ENCODE data around the gene EHMT2.

The EHMT2 gene

DNA sequence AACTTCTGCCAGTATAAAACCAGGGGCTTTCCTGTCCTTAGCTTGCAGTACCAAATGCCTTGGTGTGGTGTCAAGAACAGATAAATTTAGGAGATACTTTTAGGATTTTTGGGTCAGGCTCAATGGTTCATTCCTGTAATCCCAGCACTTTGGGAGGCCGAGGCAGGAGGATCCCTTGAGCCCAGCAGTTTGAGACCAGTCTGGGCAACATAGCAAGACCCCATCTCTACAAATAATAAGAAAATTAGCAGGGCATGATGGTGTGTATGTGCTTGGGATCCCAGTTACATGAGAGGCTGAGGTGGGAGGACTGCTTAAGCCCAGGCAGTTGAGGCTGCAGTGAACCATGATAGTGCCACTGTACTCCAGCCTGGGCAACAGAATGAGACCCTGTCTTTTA lies 7.5 kb upstream of the EHMT2 start:
- H3K4me3 ChIP-seq (ENCODE audit: low read depth in 1 of 5, low read length in 5 of 5): no peak overlapping the region
- no peak overlapping the region for H3K27ac ChIP-seq (ENCODE audit: low read depth, low read length)
- H3K4me1 ChIP-seq (ENCODE audit: control insufficient read depth in 5 of 5, insufficient read depth in 5 of 5, low read length in 5 of 5): peaks cover 3 to 24% (median 22%) of the 10 kb centered on the region in 5 donors
- H3K9me3 ChIP-seq (ENCODE audit: control insufficient read depth in 5 of 5, low read length in 5 of 5): no peaks in the 10 kb centered on the region
- H3K9ac ChIP-seq (ENCODE audit: low read length in 5 of 5): no peak overlapping the region
- peaks cover 0 to 2% (median 0%) of the 10 kb centered on the region in 5 donors for H3K27me3 ChIP-seq (ENCODE audit: control insufficient read depth in 5 of 5, insufficient read depth in 4 of 5, low read length in 5 of 5)
- H3K36me3 ChIP-seq (ENCODE audit: control insufficient read depth in 5 of 5, insufficient read depth in 5 of 5, low read length in 5 of 5): no peaks in the 10 kb centered on the region

DNA sequence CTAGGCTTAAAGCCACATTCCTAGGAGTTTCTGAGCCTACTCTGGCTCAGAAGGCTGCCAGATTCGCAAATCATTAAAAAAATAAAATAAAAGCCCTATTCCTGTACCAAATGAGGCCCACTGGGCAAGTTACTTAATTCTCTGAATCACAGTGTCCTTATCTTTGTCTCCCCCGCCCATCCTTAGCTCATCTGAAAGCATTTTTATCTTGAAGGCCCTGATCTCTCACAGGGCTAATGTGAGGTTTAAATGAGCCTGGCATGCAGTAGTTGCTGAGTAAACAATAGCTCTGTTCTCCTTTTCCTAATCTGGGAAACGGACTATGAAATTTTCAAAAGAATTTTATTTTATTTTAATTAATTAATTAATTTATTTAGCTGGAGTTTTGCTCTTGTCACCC lies 6.5 kb upstream of the EHMT2 start:
- Histone ChIP-seq H3K27me3 (ENCODE audit: control insufficient read depth in 5 of 5, insufficient read depth in 4 of 5, low read length in 5 of 5) (peaks cover 0 to 2% (median 0%) of the 10 kb centered on the region in 5 donors), H3K4me1 (ENCODE audit: control insufficient read depth in 5 of 5, insufficient read depth in 5 of 5, low read length in 5 of 5) (peaks cover 3 to 34% (median 24%) of the 10 kb centered on the region in 5 donors), H3K27ac (ENCODE audit: low read depth, low read length) (no peak overlapping the region)

DNA sequence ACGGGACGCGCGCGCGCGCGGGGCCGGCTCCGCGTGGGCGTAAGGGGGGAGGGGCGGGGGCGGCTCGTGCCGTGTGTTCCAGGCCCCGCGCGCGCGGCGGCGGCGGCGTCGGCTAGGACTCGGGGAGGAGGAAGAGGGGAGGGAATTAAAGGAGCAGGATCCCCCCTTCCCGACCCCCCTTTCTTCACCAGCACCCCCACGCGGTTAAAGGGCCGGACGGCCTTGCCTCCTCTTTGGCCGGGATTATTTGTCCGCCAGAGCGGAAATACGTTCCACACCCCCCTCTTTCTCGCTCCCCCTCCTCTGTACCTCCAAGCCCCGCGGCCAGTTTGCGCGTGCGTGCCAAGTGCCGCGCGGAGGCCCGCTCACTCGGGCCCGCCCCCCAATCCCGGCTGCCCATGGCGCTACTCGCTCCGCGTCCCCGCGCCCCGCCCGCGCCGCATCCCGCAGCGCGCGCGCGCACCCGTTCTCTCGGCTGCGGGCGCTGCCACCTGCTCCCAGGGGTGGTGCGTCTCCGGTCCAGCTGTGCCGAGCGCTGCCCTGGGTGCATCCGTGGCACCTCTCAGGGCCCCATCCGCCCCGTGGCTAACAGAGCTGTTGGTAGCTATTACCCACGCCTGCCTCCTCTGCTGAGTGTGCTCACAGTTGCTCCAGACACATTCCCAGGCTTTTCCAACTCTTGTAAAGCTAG lies 4.6 kb upstream of the EHMT2 start, which contains the start of gene ZBTB12:
TSS of gene ZBTB12 (minus strand) at position 134 of the 691 bp plus-strand sequence. CDS start 781 bp downstream, outside the sequence.
- Histone ChIP-seq H3K4me1 (ENCODE audit: control insufficient read depth in 5 of 5, insufficient read depth in 5 of 5, low read length in 5 of 5) (peaks cover 5 to 43% (median 31%) of the 10 kb centered on the region in 5 donors), H3K36me3 (ENCODE audit: control insufficient read depth in 5 of 5, insufficient read depth in 5 of 5, low read length in 5 of 5) (no peaks in the 10 kb centered on the region), H3K27ac (ENCODE audit: low read depth, low read length) (peak within 1 kb of the TSS; percentile 82), H3K27me3 (ENCODE audit: control insufficient read depth in 5 of 5, insufficient read depth in 4 of 5, low read length in 5 of 5) (peaks cover 0 to 2% (median 0%) of the 10 kb centered on the region in 5 donors), H3K9ac (ENCODE audit: low read length in 5 of 5) (peak within 1 kb of the TSS; percentile 35 to 79 (median 70)), H3K9me3 (ENCODE audit: control insufficient read depth in 5 of 5, low read length in 5 of 5) (no peaks in the 10 kb centered on the region), H3K4me3 (ENCODE audit: low read depth in 1 of 5, low read length in 5 of 5) (peak within 1 kb of the TSS; percentile 71 to 84 (median 77))

More for the DNA sequence above, 6.5 kb upstream of the EHMT2 start:
- Histone ChIP-seq H3K9ac (ENCODE audit: low read length in 5 of 5) (no peak overlapping the region), H3K36me3 (ENCODE audit: control insufficient read depth in 5 of 5, insufficient read depth in 5 of 5, low read length in 5 of 5) (no peaks in the 10 kb centered on the region), H3K9me3 (ENCODE audit: control insufficient read depth in 5 of 5, low read length in 5 of 5) (no peaks in the 10 kb centered on the region), H3K4me3 (ENCODE audit: low read depth in 1 of 5, low read length in 5 of 5) (no peak overlapping the region)

DNA sequence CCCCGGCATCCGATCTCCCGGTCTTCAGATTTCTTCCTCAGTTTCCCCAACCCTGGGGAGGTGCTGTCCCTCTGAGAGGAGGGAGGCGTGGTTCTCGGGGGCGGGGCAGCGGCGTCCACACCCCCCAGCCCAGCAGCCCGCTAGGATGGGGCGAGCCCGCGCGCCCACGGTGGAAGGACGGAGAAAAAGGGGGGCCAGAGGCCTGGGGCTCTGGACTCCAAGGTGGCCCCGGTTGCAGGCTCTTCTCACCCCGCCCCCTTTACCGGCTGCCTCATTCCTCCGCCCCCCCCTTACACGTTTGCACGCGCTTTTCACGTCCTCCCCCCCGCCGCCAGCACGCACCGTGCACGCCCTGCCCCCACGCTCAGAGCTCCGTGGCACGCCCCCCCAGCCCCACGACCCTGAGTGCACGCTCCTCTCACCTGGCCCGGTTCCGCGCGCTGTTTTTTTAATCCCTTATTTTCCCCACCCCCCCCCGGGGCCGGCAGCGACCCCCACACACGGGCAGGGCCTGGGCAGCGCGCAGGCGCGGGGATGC lies 4.0 kb upstream of the EHMT2 start:
- peaks cover 0 to 2% (median 0%) of the 10 kb centered on the region in 5 donors for H3K27me3 ChIP-seq (ENCODE audit: control insufficient read depth in 5 of 5, insufficient read depth in 4 of 5, low read length in 5 of 5)
- peaks cover 5 to 47% (median 35%) of the 10 kb centered on the region in 5 donors for H3K4me1 ChIP-seq (ENCODE audit: control insufficient read depth in 5 of 5, insufficient read depth in 5 of 5, low read length in 5 of 5)
- peak overlapping the region in 2 of 5 donors; percentile 20 to 56 for H3K9ac ChIP-seq (ENCODE audit: low read length in 5 of 5)
- H3K27ac ChIP-seq (ENCODE audit: low read depth, low read length): peak overlapping the region; percentile 37
- peak overlapping the region in 4 of 5 donors; percentile 50 to 84 (median 77) for H3K4me3 ChIP-seq (ENCODE audit: low read depth in 1 of 5, low read length in 5 of 5)
- no peaks in the 10 kb centered on the region for H3K36me3 ChIP-seq (ENCODE audit: control insufficient read depth in 5 of 5, insufficient read depth in 5 of 5, low read length in 5 of 5)
- no peaks in the 10 kb centered on the region for H3K9me3 ChIP-seq (ENCODE audit: control insufficient read depth in 5 of 5, low read length in 5 of 5)

DNA sequence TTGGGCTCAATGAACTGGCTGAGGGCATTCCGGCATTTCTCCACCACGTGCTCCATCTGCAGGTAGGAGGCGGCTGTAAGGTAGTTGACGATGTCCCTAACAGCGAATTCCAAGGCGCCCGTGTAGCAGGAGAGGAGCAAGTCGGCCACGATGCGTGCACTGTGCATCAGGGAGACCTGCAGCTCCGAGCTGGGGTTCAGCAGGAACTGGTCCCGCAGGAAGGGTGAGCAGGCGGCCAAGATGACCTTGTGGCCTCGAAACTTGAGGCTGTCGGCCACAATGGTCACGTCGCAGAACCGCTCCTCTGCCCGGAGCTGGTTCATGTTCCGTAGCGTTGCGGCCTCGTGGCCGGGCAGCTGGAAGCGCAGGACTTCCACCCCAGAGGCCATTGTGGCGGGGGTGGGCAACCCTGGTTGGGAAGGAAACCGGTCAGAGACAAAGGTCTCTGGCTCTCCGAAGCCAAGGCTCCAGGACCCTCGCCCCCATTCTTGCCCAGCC lies 3.5 kb upstream of the EHMT2 start:
- Histone ChIP-seq H3K9me3 (ENCODE audit: control insufficient read depth in 5 of 5, low read length in 5 of 5) (no peaks in the 10 kb centered on the region), H3K36me3 (ENCODE audit: control insufficient read depth in 5 of 5, insufficient read depth in 5 of 5, low read length in 5 of 5) (peaks cover 0 to under 1% (median 0%) of the 10 kb centered on the region in 5 donors), H3K4me1 (ENCODE audit: control insufficient read depth in 5 of 5, insufficient read depth in 5 of 5, low read length in 5 of 5) (peaks cover 5 to 48% (median 37%) of the 10 kb centered on the region in 5 donors), H3K27ac (ENCODE audit: low read depth, low read length) (peak overlapping the region; percentile 37), H3K9ac (ENCODE audit: low read length in 5 of 5) (peak overlapping the region in 2 of 5 donors; percentile 20 to 56), H3K4me3 (ENCODE audit: low read depth in 1 of 5, low read length in 5 of 5) (peak overlapping the region in 4 of 5 donors; percentile 50 to 84 (median 77)), H3K27me3 (ENCODE audit: control insufficient read depth in 5 of 5, insufficient read depth in 4 of 5, low read length in 5 of 5) (no peaks in the 10 kb centered on the region)

DNA sequence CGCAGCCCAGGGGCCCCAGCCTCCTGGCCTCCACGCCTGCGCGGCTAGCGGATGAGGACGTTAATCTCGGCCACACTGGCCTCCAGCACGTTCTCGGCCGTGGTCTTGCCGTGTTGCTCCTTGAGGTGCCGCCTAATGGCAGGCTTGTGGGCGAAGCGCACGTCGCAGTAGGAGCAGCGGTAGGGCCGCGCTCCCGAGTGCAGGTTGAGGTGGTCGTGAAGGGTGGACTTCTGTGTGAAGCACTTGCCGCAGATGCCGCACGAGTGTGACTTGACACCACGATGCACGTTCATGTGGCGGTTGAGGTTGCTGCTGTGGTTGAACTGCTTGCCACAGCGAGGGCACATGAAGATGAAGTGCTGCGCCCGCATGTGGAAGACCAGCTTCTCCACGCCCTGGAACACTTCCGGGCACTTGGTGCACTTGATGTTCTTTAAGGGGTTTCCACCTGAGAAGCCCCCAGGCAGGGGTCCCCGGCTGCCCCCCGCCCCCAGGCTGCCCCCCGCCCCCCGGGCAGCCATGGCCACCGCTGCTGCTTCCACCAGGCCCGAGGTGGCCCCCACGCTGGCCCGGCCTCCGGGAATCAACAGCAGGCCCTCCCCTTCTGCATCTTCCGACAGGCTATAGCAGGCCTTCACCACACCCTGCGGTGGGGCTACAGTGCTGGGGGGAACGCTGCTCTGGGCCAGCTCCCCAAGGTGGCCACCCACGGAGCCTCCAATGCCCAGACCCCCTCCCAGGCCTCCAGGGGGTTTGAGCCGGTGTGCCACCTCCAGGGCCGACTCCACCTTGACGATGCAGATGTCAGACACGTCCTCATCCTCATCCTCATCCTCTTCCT lies 2.6 kb upstream of the EHMT2 start:
- Histone ChIP-seq H3K9ac (ENCODE audit: low read length in 5 of 5) (no peak overlapping the region), H3K9me3 (ENCODE audit: control insufficient read depth in 5 of 5, low read length in 5 of 5) (no peaks in the 10 kb centered on the region), H3K27ac (ENCODE audit: low read depth, low read length) (no peak overlapping the region), H3K36me3 (ENCODE audit: control insufficient read depth in 5 of 5, insufficient read depth in 5 of 5, low read length in 5 of 5) (peaks cover 0 to 7% (median under 1%) of the 10 kb centered on the region in 5 donors), H3K4me1 (ENCODE audit: control insufficient read depth in 5 of 5, insufficient read depth in 5 of 5, low read length in 5 of 5) (peaks cover 5 to 48% (median 37%) of the 10 kb centered on the region in 5 donors), H3K27me3 (ENCODE audit: control insufficient read depth in 5 of 5, insufficient read depth in 4 of 5, low read length in 5 of 5) (no peaks in the 10 kb centered on the region), H3K4me3 (ENCODE audit: low read depth in 1 of 5, low read length in 5 of 5) (no peak overlapping the region)

DNA sequence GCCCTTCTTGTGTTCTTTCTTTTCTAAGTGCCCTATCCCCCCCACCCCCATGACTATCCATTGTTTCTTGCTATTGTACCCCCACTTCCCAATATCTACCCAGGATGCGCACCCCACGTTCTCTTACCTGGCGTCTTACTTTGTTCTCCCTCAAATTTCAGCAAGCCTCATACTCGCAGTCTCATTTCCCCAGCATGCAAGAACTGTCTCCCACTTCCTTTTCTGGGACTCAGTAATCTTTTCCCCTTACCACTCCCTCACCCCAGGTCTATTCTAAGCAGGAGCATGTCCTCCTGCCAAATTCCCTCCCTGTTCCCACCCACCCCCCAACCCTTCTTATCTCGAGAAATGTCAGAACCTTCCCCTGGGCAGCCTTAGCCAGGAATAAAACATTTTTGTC lies 1.7 kb upstream of the EHMT2 start:
- H3K27me3 ChIP-seq (ENCODE audit: control insufficient read depth in 5 of 5, insufficient read depth in 4 of 5, low read length in 5 of 5): no peaks in the 10 kb centered on the region
- H3K27ac ChIP-seq (ENCODE audit: low read depth, low read length): no peak overlapping the region
- H3K4me3 ChIP-seq (ENCODE audit: low read depth in 1 of 5, low read length in 5 of 5): no peak overlapping the region
- peaks cover 0 to 13% (median 5%) of the 10 kb centered on the region in 5 donors for H3K36me3 ChIP-seq (ENCODE audit: control insufficient read depth in 5 of 5, insufficient read depth in 5 of 5, low read length in 5 of 5)
- no peaks in the 10 kb centered on the region for H3K9me3 ChIP-seq (ENCODE audit: control insufficient read depth in 5 of 5, low read length in 5 of 5)
- no peak overlapping the region for H3K9ac ChIP-seq (ENCODE audit: low read length in 5 of 5)
- peaks cover 5 to 48% (median 37%) of the 10 kb centered on the region in 5 donors for H3K4me1 ChIP-seq (ENCODE audit: control insufficient read depth in 5 of 5, insufficient read depth in 5 of 5, low read length in 5 of 5)

DNA sequence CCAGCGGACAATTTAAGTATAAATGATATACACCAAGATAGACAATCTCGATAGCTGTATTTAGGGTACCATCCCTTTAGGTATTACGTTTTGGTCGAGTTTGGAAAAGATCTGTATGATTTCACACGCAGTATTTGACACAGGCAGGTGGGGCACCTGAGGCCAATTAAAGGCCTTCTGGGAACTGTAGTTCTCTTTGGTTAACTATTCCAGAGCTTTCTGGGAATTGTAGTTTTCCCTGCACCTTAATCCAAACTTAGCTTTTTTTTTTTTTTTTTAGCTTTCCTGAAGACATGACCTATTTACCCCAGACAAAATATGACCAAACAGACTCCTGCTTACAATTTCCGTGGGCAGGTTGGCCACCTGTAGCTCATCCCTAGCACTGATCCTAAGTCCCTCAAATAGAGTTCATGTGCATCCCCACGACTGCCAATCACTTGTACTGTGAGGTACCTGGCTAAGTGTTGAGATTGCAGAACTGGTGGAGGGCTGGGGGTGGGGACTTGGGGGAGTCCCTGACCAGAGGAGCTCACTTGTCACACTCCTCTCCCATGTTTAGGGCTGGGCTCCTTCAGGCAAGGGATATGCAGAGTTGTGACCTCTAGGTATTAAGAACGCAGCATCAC lies 999 bp upstream of the EHMT2 start:
- H3K27me3 ChIP-seq (ENCODE audit: control insufficient read depth in 5 of 5, insufficient read depth in 4 of 5, low read length in 5 of 5): no peaks in the 10 kb centered on the region
- H3K36me3 ChIP-seq (ENCODE audit: control insufficient read depth in 5 of 5, insufficient read depth in 5 of 5, low read length in 5 of 5): peaks cover 0 to 13% (median 6%) of the 10 kb centered on the region in 5 donors
- peak overlapping the region; percentile 84 to 98 (median 97) for H3K4me3 ChIP-seq (ENCODE audit: low read depth in 1 of 5, low read length in 5 of 5)
- no peaks in the 10 kb centered on the region for H3K9me3 ChIP-seq (ENCODE audit: control insufficient read depth in 5 of 5, low read length in 5 of 5)
- peak overlapping the region; percentile 79 to 95 (median 87) for H3K9ac ChIP-seq (ENCODE audit: low read length in 5 of 5)
- peaks cover 5 to 48% (median 37%) of the 10 kb centered on the region in 5 donors for H3K4me1 ChIP-seq (ENCODE audit: control insufficient read depth in 5 of 5, insufficient read depth in 5 of 5, low read length in 5 of 5)
- H3K27ac ChIP-seq (ENCODE audit: low read depth, low read length): peak overlapping the region; percentile 89

DNA sequence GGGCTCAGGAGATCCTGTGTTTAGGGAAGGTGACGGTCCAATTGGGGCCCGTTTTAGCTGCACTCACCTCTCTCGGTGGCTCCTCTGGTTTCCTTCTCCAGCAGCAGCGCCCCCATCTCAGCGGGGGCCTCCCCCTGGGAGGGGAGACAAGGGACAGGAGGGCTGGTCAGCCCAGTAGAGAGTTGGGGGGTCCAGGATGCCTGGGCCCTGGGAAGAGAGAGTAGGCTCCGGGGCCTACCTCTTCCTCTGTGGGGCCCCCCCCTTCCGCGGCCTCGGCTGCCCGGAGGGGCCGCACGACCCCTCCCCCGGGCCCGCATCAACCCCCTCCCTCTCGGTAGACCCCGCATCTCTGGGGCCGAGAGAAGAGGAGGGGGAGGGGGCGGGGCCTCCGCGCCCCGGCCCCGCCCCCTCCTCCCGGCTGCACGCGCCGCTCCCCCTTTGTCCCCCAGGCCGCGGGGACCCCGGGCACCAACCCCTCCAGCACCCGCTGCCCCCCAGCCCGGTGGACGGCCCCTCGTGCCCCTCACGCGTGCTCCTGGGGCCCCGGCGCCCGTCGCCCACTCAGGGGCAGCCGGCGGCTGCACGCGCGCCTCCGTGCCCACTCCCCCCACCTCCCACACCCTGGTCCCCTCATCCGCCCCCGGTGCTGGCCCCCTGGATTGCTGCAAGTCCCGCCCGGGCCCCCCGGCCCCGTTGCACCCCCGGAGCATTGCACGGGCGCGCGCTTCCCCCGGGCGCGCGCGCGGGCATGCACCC lies 464 bp downstream of the EHMT2 start:
- H3K27ac ChIP-seq (ENCODE audit: low read depth, low read length): peak overlapping the region; percentile 65
- no peaks in the 10 kb centered on the region for H3K9me3 ChIP-seq (ENCODE audit: control insufficient read depth in 5 of 5, low read length in 5 of 5)
- no peaks in the 10 kb centered on the region for H3K27me3 ChIP-seq (ENCODE audit: control insufficient read depth in 5 of 5, insufficient read depth in 4 of 5, low read length in 5 of 5)
- peak overlapping the region in 4 of 5 donors; percentile 10 to 76 (median 44) for H3K9ac ChIP-seq (ENCODE audit: low read length in 5 of 5)
- peak overlapping the region; percentile 48 to 98 (median 97) for H3K4me3 ChIP-seq (ENCODE audit: low read depth in 1 of 5, low read length in 5 of 5)
- peaks cover 2 to 39% (median 27%) of the 10 kb centered on the region in 5 donors for H3K4me1 ChIP-seq (ENCODE audit: control insufficient read depth in 5 of 5, insufficient read depth in 5 of 5, low read length in 5 of 5)
- peaks cover 0 to 26% (median 20%) of the 10 kb centered on the region in 5 donors for H3K36me3 ChIP-seq (ENCODE audit: control insufficient read depth in 5 of 5, insufficient read depth in 5 of 5, low read length in 5 of 5)

Measured in subcutaneous abdominal adipose tissue (tissue), 5 donors.